KBM-7 (cell line): ENCODE data around the gene KDM6B.
A peak's percentile ranks its signal among the peaks of the same experiment; 100 is the strongest.

Experiments used
- DNase-seq: peaks from one replicate; pipeline ENCODE4 v3.0.0-alpha.2; 2015
- in situ Hi-C: fragments of 300-500 bp; cut with MboI; formaldehyde crosslinking; loops from 2 replicates; pipeline ENCODE4 v1.14.3; 2020; ENCODE audit warnings: low sequenced_read_pairs, low pct_unique_long_range_greater_than_20kb, mixed read lengths

Gene KDM6B

GRCh38 chr17:7839190-7839875, 5.3 kb downstream of the KDM6B start:
- in situ Hi-C loops = no loop called here
- peak; percentile 49 for DNase-seq

- in situ Hi-C loops = no loop called here
Measured at GRCh38 chr17:7839876-7840261, 5.9 kb downstream of the KDM6B start.

GRCh38 chr17:7840441-7840840, 6.4 kb downstream of the KDM6B start:
- in situ Hi-C loops = no loop called here

More at GRCh38 chr17:7839876-7840261, 5.9 kb downstream of the KDM6B start:
- peak; percentile 28 for DNase-seq

GRCh38 chr17:7840875-7841274, 6.9 kb downstream of the KDM6B start:
- in situ Hi-C loops = no loop called here
- no peak for DNase-seq

More at GRCh38 chr17:7840441-7840840, 6.4 kb downstream of the KDM6B start:
- DNase-seq = no peak

- in situ Hi-C loops = no loop called here
- DNase-seq = no peak
Measured at GRCh38 chr17:7841396-7841914, 7.4 kb downstream of the KDM6B start.

GRCh38 chr17:7841915-7842379, 7.9 kb downstream of the KDM6B start:
- DNase-seq = peak; percentile 78
- in situ Hi-C loops = no loop called here

GRCh38 chr17:7842380-7843256, 8.6 kb downstream of the KDM6B start:
- in situ Hi-C loops = no loop called here
- DNase-seq = peak; percentile 87

- no peak for DNase-seq
- in situ Hi-C loops = no loop called here
Measured at GRCh38 chr17:7843257-7843535, 9.2 kb downstream of the KDM6B start.

GRCh38 chr17:7843536-7844291, 9.7 kb downstream of the KDM6B start:
- in situ Hi-C loops = no loop called here
- peak; percentile 66 for DNase-seq

- DNase-seq = peak; percentile 90
- in situ Hi-C loops = no loop called here
Measured at GRCh38 chr17:7844292-7845154, 10.5 kb downstream of the KDM6B start.

GRCh38 chr17:7845359-7846062, 11.5 kb downstream of the KDM6B start:
- in situ Hi-C loops = no loop called here

GRCh38 chr17:7846063-7846735, 12.2 kb downstream of the KDM6B start:
- in situ Hi-C loops = no loop called here
- no peak for DNase-seq

More at GRCh38 chr17:7845359-7846062, 11.5 kb downstream of the KDM6B start:
- DNase-seq = no peak

- DNase-seq = no peak
- in situ Hi-C loops = no loop called here
Measured at GRCh38 chr17:7846765-7847661, 13.0 kb downstream of the KDM6B start.

GRCh38 chr17:7848131-7848579, 14.1 kb downstream of the KDM6B start:
- in situ Hi-C loops = no loop called here
- no peak for DNase-seq

GRCh38 chr17:7848739-7849129, 14.7 kb downstream of the KDM6B start:
- in situ Hi-C loops = no loop called here
- no peak for DNase-seq

- in situ Hi-C loops = no loop called here
- DNase-seq = no peak
Measured at GRCh38 chr17:7849130-7849750, 15.2 kb downstream of the KDM6B start.
